Naive B cell (primary cell): Measurements from ENCODE around the gene FBXL13. TPM values are rescaled to one million over a fixed set of nuclear protein-coding genes. Genes with fewer than 3 reads are reported as not detected.
"Not testable (repeated sequence)": the region's sequence is repeated elsewhere in the genome, so short reads cannot be mapped to it uniquely, and the experiment has no call there.

Experiments used
- ATAC-seq, 2 donors: fragments of 150-1000 bp; cut with Tn5 transposase; 2 replicates each; pipeline ENCODE4 v1.10.0; 2021; ENCODE audit warnings: low read depth in 2 of 2, mild to moderate bottlenecking in 2 of 2, moderate library complexity in 2 of 2
- DNase-seq: peaks from one replicate; pipeline ENCODE4 v3.0.0; 2022
- H3K27ac Mint-ChIP-seq, 6 donors: one replicate each; pipeline ENCODE4 v1.8.0; 2020 to 2022; ENCODE audit warnings: mild to moderate bottlenecking in 6 of 6, mixed read lengths in 6 of 6, moderate library complexity in 5 of 6, inconsistent platforms in 2 of 6
- H3K27me3 Mint-ChIP-seq, 3 donors: one replicate each; pipeline ENCODE4 v1.8.0; 2021 to 2022; ENCODE audit warnings: mixed read lengths in 3 of 3, mild to moderate bottlenecking in 1 of 3
- H3K36me3 Mint-ChIP-seq, 2 donors: one replicate each; pipeline ENCODE4 v1.8.0; 2020 to 2022; ENCODE audit warnings: mixed read lengths in 2 of 2, inconsistent platforms in 1 of 2, mild to moderate bottlenecking in 1 of 2
- H3K4me1 Mint-ChIP-seq, 3 donors: one replicate each; pipeline ENCODE4 v1.8.0; 2020 to 2022; ENCODE audit warnings: mixed read lengths in 3 of 3, inconsistent platforms in 1 of 3, mild to moderate bottlenecking in 1 of 3, moderate library complexity in 1 of 3
- H3K4me3 Mint-ChIP-seq, 8 donors: one replicate each; pipeline ENCODE4 v1.8.0; 2020 to 2022; ENCODE audit warnings: mild to moderate bottlenecking in 8 of 8, mixed read lengths in 8 of 8, moderate library complexity in 8 of 8, inconsistent platforms in 2 of 8
- H3K9me3 Mint-ChIP-seq, 7 donors: one replicate each; pipeline ENCODE4 v1.8.0; 2020 to 2022; ENCODE audit warnings: mixed read lengths in 7 of 7, mild to moderate bottlenecking in 5 of 7, inconsistent platforms in 2 of 7, moderate library complexity in 1 of 7
- polyA plus RNA-seq, 6 donors: library from polyadenylated mRNA; unstranded; fragments of 300-500 nt; fragmentation: Illumina TruSeq; gene quantifications; one replicate each; pipeline ENCODE4 v1.2.3, GENCODE V29; 2021; ENCODE audit warnings: low read depth in 6 of 6

The FBXL13 gene
- polyA plus RNA-seq, 6 donors from 2014 or later: 0.45 to 1.8 (median 0.72) TPM; not detected in 1

- H3K27me3 Mint-ChIP-seq: no peaks in the 10 kb centered on the region
- peaks cover 3 to 7% (median 4%) of the 10 kb centered on the region in 3 donors for H3K4me1 Mint-ChIP-seq
Observed at GRCh38 chr7:103037476-103037822, 37.1 kb downstream of the FBXL13 start.

GRCh38 chr7:103034318-103034717 is 40.3 kb downstream of the FBXL13 start:
- not testable (repeated sequence) for H3K4me3 Mint-ChIP-seq, H3K27ac Mint-ChIP-seq, DNase-seq, H3K36me3 Mint-ChIP-seq, H3K4me1 Mint-ChIP-seq, ATAC-seq, H3K27me3 Mint-ChIP-seq, H3K9me3 Mint-ChIP-seq

More at GRCh38 chr7:103037476-103037822, 37.1 kb downstream of the FBXL13 start:
- Mint-ChIP-seq H3K4me3 (no peak overlapping the region), H3K27ac (no peak overlapping the region), H3K9me3 (peaks cover 0 to 2% (median 0%) of the 10 kb centered on the region in 7 donors), H3K36me3 (peaks cover 0 to under 1% of the 10 kb centered on the region in 2 donors)
- no peak for ATAC-seq
- no peak for DNase-seq

GRCh38 chr7:103031781-103032180 is 42.8 kb downstream of the FBXL13 start:
- H3K9me3 Mint-ChIP-seq: no peaks in the 10 kb centered on the region
- H3K4me3 Mint-ChIP-seq: no peak overlapping the region
- H3K36me3 Mint-ChIP-seq: no peaks in the 10 kb centered on the region
- DNase-seq (no peak), ATAC-seq (no peak)
- H3K4me1 Mint-ChIP-seq: no peaks in the 10 kb centered on the region
- H3K27ac Mint-ChIP-seq: no peak overlapping the region
- no peaks in the 10 kb centered on the region for H3K27me3 Mint-ChIP-seq

- no peak overlapping the region for H3K27ac Mint-ChIP-seq
- ATAC-seq (no peak), DNase-seq (no peak)
- H3K9me3 Mint-ChIP-seq: no peaks in the 10 kb centered on the region
- H3K4me1 Mint-ChIP-seq: peaks cover 0 to 4% (median 0%) of the 10 kb centered on the region in 3 donors
- H3K27me3 Mint-ChIP-seq: no peaks in the 10 kb centered on the region
- no peak overlapping the region for H3K4me3 Mint-ChIP-seq
- H3K36me3 Mint-ChIP-seq: no peaks in the 10 kb centered on the region
Observed at GRCh38 chr7:103031024-103031423, 43.6 kb downstream of the FBXL13 start.

DNA sequence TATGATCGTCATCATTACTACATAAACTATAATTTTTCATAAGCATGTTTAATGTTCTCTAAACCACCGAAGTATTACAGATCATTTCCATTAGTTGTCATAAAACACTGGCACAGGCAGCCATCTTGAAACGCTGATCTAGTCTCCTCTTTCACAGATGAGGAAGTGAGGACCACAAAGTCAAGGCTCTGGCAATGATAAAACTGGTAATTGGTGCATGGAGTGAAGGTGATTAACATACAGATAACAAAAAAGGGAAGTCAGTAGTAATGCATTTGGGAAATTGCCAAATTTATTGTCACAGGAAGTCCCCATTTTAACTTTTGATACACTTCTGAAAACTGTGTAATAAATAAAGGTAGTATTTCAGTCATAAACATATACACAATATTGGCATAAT is 49.3 kb downstream of the FBXL13 start:
- peak; percentile 99 to 100 for ATAC-seq
- Mint-ChIP-seq H3K36me3 (peaks cover 6 to 11% of the 10 kb centered on the region in 2 donors), H3K27me3 (no peaks in the 10 kb centered on the region), H3K4me3 (no peak overlapping the region), H3K4me1 (peaks cover 6 to 12% (median 7%) of the 10 kb centered on the region in 3 donors), H3K9me3 (peaks cover 0 to 19% (median 15%) of the 10 kb centered on the region in 7 donors), H3K27ac (peak overlapping the region in 3 of 6 donors; percentile 5 to 47 (median 26))
- DNase-seq: peak; percentile 50

GRCh38 chr7:103023578-103023977 is 51.0 kb downstream of the FBXL13 start:
- Mint-ChIP-seq H3K4me3 (peak overlapping the region in 1 of 8 donors; percentile 45), H3K36me3 (peaks cover 6 to 12% of the 10 kb centered on the region in 2 donors)

GRCh38 chr7:103021490-103021889 is 53.1 kb downstream of the FBXL13 start:
- peaks cover 3 to 29% (median 21%) of the 10 kb centered on the region in 7 donors for H3K9me3 Mint-ChIP-seq
- H3K4me1 Mint-ChIP-seq: peaks cover 6 to 12% (median 7%) of the 10 kb centered on the region in 3 donors
- not testable (repeated sequence) for H3K4me3 Mint-ChIP-seq, DNase-seq, ATAC-seq, H3K27me3 Mint-ChIP-seq
- peaks cover 14 to 20% of the 10 kb centered on the region in 2 donors for H3K36me3 Mint-ChIP-seq
- peak overlapping the region in 1 of 6 donors; percentile 38 for H3K27ac Mint-ChIP-seq

More at GRCh38 chr7:103023578-103023977, 51.0 kb downstream of the FBXL13 start:
- DNase-seq, H3K27ac Mint-ChIP-seq, ATAC-seq, H3K27me3 Mint-ChIP-seq: not testable (repeated sequence)
- Mint-ChIP-seq H3K4me1 (peaks cover 6 to 12% (median 7%) of the 10 kb centered on the region in 3 donors), H3K9me3 (peaks cover 3 to 24% (median 18%) of the 10 kb centered on the region in 7 donors)

DNA sequence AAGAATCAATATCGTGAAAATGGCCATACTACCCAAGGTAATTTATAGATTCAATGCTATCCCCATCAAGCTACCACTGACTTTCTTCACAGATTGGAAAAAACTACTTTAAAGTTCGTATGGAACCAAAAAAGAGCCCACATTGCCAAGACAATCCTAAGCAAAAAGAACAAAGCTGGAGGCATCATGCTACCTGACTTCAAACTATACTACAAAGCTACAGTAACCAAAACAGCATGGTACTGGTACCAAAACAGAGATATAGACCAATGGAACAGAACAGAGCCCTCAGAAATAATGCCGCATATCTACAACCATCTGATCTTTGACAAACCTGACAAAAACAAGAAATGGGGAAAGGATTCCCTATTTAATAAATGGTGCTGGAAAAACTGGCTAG is 53.7 kb downstream of the FBXL13 start:
- not testable (repeated sequence) for H3K4me1 Mint-ChIP-seq, H3K27ac Mint-ChIP-seq, DNase-seq, H3K4me3 Mint-ChIP-seq, H3K27me3 Mint-ChIP-seq, ATAC-seq
- Mint-ChIP-seq H3K9me3 (peaks cover 3 to 33% (median 21%) of the 10 kb centered on the region in 7 donors), H3K36me3 (peaks cover 14 to 20% of the 10 kb centered on the region in 2 donors)

DNA sequence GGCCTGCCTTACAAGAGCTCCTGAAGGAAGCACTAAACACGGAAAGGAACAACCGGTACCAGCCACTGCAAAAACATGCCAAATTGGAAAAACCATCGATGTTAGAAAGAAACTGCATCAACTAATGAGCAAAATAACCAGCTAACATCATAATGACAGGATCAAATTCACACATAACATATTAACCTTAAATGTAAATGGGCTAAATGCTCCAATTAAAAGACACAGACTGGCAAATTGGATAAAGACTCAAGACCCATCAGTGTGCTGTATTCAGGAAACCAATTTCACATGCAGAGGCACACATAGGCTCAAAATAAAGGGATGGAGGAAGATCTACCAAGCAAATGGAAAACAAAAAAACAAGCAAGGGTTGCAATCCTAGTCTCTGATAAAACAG is 56.3 kb downstream of the FBXL13 start:
- ATAC-seq, DNase-seq, H3K27me3 Mint-ChIP-seq, H3K4me1 Mint-ChIP-seq, H3K4me3 Mint-ChIP-seq: not testable (repeated sequence)
- H3K27ac Mint-ChIP-seq: peak overlapping the region in 1 of 6 donors; percentile 33
- H3K9me3 Mint-ChIP-seq: peaks cover 5 to 48% (median 24%) of the 10 kb centered on the region in 7 donors
- H3K36me3 Mint-ChIP-seq: peaks cover 22 to 33% of the 10 kb centered on the region in 2 donors

DNA sequence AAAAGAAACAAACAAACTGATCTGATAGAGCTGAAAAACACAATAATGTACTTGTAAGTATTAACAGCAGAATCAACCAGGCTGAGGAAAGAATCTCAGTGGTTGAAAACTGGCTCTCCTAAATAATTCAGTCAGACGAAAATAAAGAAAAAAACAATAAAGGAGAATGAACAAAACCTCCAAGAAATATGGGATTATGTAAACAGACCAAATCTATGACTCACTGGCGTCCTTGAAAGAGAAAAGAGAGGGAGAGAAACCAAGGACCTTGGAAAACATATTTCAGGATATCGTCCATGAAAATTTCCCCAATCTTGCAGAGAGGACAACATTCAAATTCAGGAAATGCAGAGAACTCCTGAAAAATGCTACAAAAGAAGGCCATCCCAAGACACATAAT is 62.9 kb downstream of the FBXL13 start:
- peak overlapping the region in 1 of 8 donors; percentile 25 for H3K4me3 Mint-ChIP-seq
- peaks cover 11 to 19% of the 10 kb centered on the region in 2 donors for H3K36me3 Mint-ChIP-seq
- H3K9me3 Mint-ChIP-seq: peaks cover 2 to 25% (median 10%) of the 10 kb centered on the region in 7 donors
- H3K27me3 Mint-ChIP-seq: no peaks in the 10 kb centered on the region
- H3K4me1 Mint-ChIP-seq: peaks cover 23 to 36% (median 28%) of the 10 kb centered on the region in 3 donors
- DNase-seq (no peak), ATAC-seq (no peak)
- H3K27ac Mint-ChIP-seq: peak overlapping the region in 2 of 6 donors; percentile 15 to 80

- DNase-seq (peak; percentile 11), ATAC-seq (peak; percentile 62 to 63)
- Mint-ChIP-seq H3K9me3 (peaks cover 4 to 20% (median 7%) of the 10 kb centered on the region in 7 donors), H3K27me3 (no peaks in the 10 kb centered on the region), H3K4me1 (peaks cover 23 to 36% (median 28%) of the 10 kb centered on the region in 3 donors), H3K4me3 (peak overlapping the region; percentile 8 to 77 (median 70)), H3K27ac (peak overlapping the region in 4 of 6 donors; percentile 56 to 91 (median 79)), H3K36me3 (peaks cover 15 to 21% of the 10 kb centered on the region in 2 donors)
Observed at GRCh38 chr7:103010211-103010610, 64.4 kb downstream of the FBXL13 start.

- peaks cover 11 to 26% of the 10 kb centered on the region in 2 donors for H3K36me3 Mint-ChIP-seq
- H3K27ac Mint-ChIP-seq: peak overlapping the region; percentile 43 to 91 (median 83)
- peak overlapping the region; percentile 8 to 77 (median 70) for H3K4me3 Mint-ChIP-seq
- H3K9me3 Mint-ChIP-seq: peaks cover 2 to 22% (median 7%) of the 10 kb centered on the region in 7 donors
- peak; percentile 34 for DNase-seq
- ATAC-seq: peak; percentile 89 to 90
- H3K27me3 Mint-ChIP-seq: no peaks in the 10 kb centered on the region
- H3K4me1 Mint-ChIP-seq: peaks cover 23 to 36% (median 28%) of the 10 kb centered on the region in 3 donors
Observed at GRCh38 chr7:103009466-103010185, 65.0 kb downstream of the FBXL13 start.

GRCh38 chr7:103003004-103003403 is 71.6 kb downstream of the FBXL13 start:
- ATAC-seq (no peak), DNase-seq (no peak)
- H3K9me3 Mint-ChIP-seq: peaks cover 13 to 55% (median 27%) of the 10 kb centered on the region in 7 donors
- no peak overlapping the region for H3K4me3 Mint-ChIP-seq
- H3K36me3 Mint-ChIP-seq: peaks cover 23 to 43% of the 10 kb centered on the region in 2 donors
- peaks cover 3 to 11% (median 5%) of the 10 kb centered on the region in 3 donors for H3K4me1 Mint-ChIP-seq
- no peaks in the 10 kb centered on the region for H3K27me3 Mint-ChIP-seq
- no peak overlapping the region for H3K27ac Mint-ChIP-seq

DNA sequence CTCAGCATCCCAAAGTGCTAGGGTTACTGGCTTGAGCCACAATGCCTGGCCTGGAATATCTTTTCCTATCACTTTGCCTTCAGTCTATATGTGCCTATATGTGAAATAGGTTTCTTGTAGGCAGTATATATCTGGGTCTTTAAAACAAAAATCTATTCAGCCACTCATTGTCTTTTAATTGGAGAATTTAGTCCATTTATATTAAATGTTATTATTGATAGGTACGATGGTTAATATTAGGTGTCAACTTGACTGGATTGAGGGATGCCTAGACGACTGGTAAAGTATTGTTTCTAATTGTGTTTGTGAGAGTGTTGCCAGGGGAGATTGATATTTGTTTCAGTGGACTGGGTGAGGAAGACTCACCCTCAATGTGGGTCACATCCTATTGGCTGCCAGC is 73.4 kb downstream of the FBXL13 start:
- Mint-ChIP-seq H3K4me3 (no peak overlapping the region), H3K9me3 (peaks cover 13 to 52% (median 26%) of the 10 kb centered on the region in 7 donors), H3K27me3 (no peaks in the 10 kb centered on the region), H3K4me1 (no peaks in the 10 kb centered on the region), H3K27ac (peak overlapping the region in 1 of 6 donors; percentile 53), H3K36me3 (peaks cover 23 to 43% of the 10 kb centered on the region in 2 donors)
- no peak for DNase-seq
- no peak for ATAC-seq
